NT2/D1 (cell line): ENCODE results near the gene FOXN4.

Source experiments
- YY1 ChIP-seq: IDR thresholded peaks from 2 replicates; pipeline ENCODE4 v1.6.1; 2011; ENCODE audit not compliant: insufficient read length, insufficient read depth
- ZNF274 ChIP-seq: IDR thresholded peaks from 2 replicates; pipeline ENCODE4 v1.6.1; 2011; ENCODE audit warnings: mild to moderate bottlenecking, low read depth, low read length

DNA sequence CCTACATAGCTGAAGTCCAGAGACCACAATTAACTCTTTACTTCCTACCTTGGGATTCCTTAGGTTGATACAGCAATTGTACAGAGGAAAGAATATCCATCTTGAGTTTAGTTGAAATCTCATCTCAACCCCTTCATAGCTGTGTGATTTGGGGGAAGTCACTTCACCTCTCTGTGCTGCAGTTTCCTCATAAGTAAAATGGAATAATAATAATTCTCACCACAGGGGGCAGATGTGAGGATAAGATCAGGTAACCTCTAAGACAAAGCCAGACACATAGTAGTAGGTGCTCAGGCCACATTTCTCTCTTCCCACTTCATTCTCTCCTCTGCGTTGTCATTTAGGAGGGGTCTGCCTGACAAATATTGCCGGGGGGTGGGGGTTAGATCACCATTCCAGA, 6.7 kb downstream of the FOXN4 start:
- TF ChIP-seq ZNF274: no peak
- TF ChIP-seq YY1: no peak
